Hepatocyte (in vitro differentiated cells): Measurements from ENCODE around the gene GRIN3A.

Experiments used
- EZH2 ChIP-seq: fragments of 200-600 bp; sonication (generic); IDR thresholded peaks from 2 replicates; pipeline ENCODE4 v1.6.1; 2016; ENCODE audit warnings: antibody characterized with exemption, mild to moderate bottlenecking, borderline replicate concordance
- TF ChIP-seq, protein P1 (sequence below): fragments of 200-600 bp; sonication (generic); IDR thresholded peaks from 2 replicates; pipeline ENCODE4 v1.5.1; 2016; ENCODE audit warnings: antibody characterized with exemption, mild to moderate bottlenecking; ENCODE audit not compliant: poor library complexity

DNA sequence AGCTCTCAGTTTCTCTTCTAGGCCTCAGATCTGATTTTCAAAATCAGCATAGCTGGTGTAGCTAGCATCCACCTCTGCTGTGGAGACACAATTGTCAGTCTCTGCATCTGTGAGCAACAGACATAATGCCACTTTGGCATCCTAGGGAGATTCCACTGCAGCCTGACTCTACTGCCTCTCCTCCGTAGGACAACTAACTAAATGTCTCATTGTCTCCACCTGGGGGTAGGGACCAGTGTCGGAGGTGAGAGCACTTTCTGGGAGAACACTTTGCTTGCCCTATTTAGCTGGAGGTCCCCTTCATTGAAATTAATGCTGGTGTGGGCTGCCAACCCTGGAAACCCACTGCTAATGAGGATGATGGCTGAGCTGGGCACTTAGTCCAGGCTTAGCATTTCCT is 145.1 kb downstream of the GRIN3A start:
- TF ChIP-seq EZH2 = no peak
- TF ChIP-seq, protein P1, sequence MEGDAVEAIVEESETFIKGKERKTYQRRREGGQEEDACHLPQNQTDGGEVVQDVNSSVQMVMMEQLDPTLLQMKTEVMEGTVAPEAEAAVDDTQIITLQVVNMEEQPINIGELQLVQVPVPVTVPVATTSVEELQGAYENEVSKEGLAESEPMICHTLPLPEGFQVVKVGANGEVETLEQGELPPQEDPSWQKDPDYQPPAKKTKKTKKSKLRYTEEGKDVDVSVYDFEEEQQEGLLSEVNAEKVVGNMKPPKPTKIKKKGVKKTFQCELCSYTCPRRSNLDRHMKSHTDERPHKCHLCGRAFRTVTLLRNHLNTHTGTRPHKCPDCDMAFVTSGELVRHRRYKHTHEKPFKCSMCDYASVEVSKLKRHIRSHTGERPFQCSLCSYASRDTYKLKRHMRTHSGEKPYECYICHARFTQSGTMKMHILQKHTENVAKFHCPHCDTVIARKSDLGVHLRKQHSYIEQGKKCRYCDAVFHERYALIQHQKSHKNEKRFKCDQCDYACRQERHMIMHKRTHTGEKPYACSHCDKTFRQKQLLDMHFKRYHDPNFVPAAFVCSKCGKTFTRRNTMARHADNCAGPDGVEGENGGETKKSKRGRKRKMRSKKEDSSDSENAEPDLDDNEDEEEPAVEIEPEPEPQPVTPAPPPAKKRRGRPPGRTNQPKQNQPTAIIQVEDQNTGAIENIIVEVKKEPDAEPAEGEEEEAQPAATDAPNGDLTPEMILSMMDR = no peak
